Measurements from ENCODE around the gene LRP2. TPM values are rescaled to one million over a fixed set of nuclear protein-coding genes. Genes with fewer than 3 reads are reported as not detected.
"Not testable (repeated sequence)": the region's sequence is repeated elsewhere in the genome, so short reads cannot be mapped to it uniquely, and the experiment has no call there.

LRP2 gene
- total RNA-seq = 27.5 and 29.4 TPM in 2 replicates
- long read RNA-seq, partial matches to known transcripts = 26 of 27 reads
- long read RNA-seq, other reads (novel, unspliced or antisense) = 1 of 27 reads

DNA sequence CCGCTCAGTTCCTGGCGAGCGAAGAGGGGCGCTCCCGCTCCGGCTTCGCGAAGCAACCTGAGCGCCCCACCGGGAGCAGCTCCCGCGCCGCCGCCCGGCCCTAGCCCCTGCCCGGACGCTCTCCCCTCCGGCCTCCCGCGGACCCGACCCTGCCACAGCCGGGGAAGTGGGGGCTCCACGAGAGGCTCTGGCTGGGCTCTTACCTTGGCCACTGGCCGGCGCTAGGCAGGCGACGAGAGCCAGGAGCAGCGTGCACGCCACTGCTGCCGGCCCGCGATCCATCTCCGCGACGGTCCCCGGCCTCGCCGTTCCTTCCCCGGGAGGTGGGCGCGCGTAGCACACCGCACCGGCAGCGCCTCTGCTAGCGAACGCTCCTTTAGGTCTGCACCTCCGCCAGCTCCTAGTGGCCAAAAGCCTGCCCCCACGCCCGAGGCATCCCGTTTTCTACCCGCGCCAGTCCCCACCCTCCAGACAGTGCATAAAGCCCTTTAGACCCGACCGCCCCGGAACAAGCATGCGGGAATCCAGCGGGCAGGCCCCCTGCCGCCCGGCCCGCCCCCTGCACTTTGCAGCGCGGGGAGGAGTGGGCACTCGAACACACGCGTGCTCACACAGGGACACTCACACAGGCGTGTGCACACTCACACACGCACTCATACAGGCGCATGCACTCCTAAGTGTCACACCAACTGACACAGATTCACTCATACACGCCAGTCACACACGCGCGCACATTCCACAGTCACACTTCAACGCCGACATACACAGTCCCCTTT is at the start of gene LRP2:
LRP2 (minus strand) TSS at position 417 of the 776 bp plus-strand sequence; CDS start at position 282, 135 bp downstream.
- H3K36me3 Mint-ChIP-seq (ENCODE audit: low read depth) = no peaks in the 10 kb centered on the region
- no peaks in the 10 kb centered on the region for H3K9me3 Mint-ChIP-seq
- H3K27me3 Mint-ChIP-seq (ENCODE audit: low read depth) = peaks cover 40% of the 10 kb centered on the region
- peak within 1 kb of the TSS; percentile 95 for H3K4me3 Mint-ChIP-seq
- peak within 1 kb of the TSS; percentile 79 for H3K27ac Mint-ChIP-seq (ENCODE audit: unreplicated experiment)
- peaks cover 53% of the 10 kb centered on the region for H3K4me1 Mint-ChIP-seq
- TF ChIP-seq, protein P1, sequence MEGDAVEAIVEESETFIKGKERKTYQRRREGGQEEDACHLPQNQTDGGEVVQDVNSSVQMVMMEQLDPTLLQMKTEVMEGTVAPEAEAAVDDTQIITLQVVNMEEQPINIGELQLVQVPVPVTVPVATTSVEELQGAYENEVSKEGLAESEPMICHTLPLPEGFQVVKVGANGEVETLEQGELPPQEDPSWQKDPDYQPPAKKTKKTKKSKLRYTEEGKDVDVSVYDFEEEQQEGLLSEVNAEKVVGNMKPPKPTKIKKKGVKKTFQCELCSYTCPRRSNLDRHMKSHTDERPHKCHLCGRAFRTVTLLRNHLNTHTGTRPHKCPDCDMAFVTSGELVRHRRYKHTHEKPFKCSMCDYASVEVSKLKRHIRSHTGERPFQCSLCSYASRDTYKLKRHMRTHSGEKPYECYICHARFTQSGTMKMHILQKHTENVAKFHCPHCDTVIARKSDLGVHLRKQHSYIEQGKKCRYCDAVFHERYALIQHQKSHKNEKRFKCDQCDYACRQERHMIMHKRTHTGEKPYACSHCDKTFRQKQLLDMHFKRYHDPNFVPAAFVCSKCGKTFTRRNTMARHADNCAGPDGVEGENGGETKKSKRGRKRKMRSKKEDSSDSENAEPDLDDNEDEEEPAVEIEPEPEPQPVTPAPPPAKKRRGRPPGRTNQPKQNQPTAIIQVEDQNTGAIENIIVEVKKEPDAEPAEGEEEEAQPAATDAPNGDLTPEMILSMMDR (conservative IDR thresholded peaks at IDR 0.05) = peak; percentile 33
- peak; percentile 58 for DNase-seq (ENCODE audit: low read depth, low spot score)

DNA sequence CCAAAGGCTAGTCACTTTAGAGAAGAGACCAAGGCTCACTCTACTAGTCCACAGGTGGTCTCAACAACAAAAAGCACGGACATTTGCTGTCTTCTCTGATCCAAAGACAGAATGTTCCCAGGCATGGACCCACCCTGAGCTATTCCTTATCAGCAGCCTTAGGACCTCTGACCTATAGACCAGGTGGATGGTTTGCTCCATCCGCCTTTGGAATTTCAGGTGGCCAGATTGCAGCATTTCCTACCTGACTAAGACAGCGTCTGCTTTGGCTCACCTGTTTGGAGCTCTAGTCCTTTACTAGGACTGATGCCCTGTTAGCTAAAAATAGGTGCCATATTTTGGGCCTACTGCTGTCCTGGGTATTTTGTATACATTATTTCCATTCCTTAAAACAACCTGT is 44.6 kb upstream of the LRP2 start:
- no peak for DNase-seq (ENCODE audit: low read depth, low spot score)
- H3K36me3 Mint-ChIP-seq (ENCODE audit: low read depth) = no peaks in the 10 kb centered on the region

DNA sequence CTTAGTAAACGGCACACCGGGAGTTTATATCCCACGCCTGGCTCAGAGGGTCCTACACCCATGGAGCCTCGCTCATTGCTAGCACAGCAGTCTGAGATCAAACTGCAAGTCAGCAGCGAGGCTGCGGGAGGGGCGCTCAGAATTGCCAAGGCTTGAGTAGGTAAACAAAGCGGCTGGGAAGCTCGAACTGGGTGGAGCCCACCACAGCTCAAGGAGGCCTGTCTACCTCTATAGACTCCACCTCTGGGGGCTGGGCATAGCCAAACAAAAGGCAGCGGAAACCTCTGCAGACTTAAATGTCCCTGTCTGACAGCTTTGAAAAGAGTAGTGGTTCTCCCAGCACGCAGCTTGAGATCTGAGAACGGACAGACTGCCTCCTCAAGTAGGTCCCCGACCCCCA is 37.2 kb upstream of the LRP2 start:
- H3K27me3 Mint-ChIP-seq (ENCODE audit: low read depth); DNase-seq (ENCODE audit: low read depth, low spot score); H3K4me3 Mint-ChIP-seq; H3K27ac Mint-ChIP-seq (ENCODE audit: unreplicated experiment); H3K9me3 Mint-ChIP-seq; H3K36me3 Mint-ChIP-seq (ENCODE audit: low read depth): not testable (repeated sequence)
- H3K4me1 Mint-ChIP-seq = peaks cover 21% of the 10 kb centered on the region

More for the DNA sequence above, 44.6 kb upstream of the LRP2 start:
- Mint-ChIP-seq H3K4me1 (no peaks in the 10 kb centered on the region), H3K9me3 (peaks cover 5% of the 10 kb centered on the region), H3K27ac (ENCODE audit: unreplicated experiment) (no peak overlapping the region), H3K4me3 (no peak overlapping the region), H3K27me3 (ENCODE audit: low read depth) (no peaks in the 10 kb centered on the region)
- TF ChIP-seq, protein P1 (conservative IDR thresholded peaks at IDR 0.05) = no peak

DNA sequence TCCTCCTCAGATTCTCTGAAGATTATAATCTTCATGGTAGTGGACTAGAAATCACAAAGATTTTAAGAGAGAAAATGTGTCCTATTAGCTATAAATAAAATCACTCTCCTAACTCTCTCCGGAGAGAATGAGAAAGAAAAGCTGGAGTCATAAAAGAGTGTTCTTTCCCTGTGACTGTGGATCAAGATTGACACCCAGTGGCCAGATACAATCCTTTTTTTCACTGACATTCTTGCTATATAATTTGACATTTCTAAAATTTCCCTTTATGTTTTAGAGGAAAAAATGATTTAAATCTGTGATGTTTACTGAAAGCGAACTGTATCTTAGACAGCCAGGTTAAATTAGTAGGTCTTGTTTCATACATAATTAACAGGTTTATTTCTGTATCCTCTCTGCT is 35.4 kb upstream of the LRP2 start:
- no peaks in the 10 kb centered on the region for H3K27me3 Mint-ChIP-seq (ENCODE audit: low read depth)
- peaks cover 2% of the 10 kb centered on the region for H3K36me3 Mint-ChIP-seq (ENCODE audit: low read depth)
- no peak overlapping the region for H3K4me3 Mint-ChIP-seq
- DNase-seq (ENCODE audit: low read depth, low spot score) = no peak
- peaks cover 28% of the 10 kb centered on the region for H3K4me1 Mint-ChIP-seq
- TF ChIP-seq, protein P1 (conservative IDR thresholded peaks at IDR 0.05) = peak; percentile 72
- H3K27ac Mint-ChIP-seq (ENCODE audit: unreplicated experiment) = no peak overlapping the region
- no peaks in the 10 kb centered on the region for H3K9me3 Mint-ChIP-seq

DNA sequence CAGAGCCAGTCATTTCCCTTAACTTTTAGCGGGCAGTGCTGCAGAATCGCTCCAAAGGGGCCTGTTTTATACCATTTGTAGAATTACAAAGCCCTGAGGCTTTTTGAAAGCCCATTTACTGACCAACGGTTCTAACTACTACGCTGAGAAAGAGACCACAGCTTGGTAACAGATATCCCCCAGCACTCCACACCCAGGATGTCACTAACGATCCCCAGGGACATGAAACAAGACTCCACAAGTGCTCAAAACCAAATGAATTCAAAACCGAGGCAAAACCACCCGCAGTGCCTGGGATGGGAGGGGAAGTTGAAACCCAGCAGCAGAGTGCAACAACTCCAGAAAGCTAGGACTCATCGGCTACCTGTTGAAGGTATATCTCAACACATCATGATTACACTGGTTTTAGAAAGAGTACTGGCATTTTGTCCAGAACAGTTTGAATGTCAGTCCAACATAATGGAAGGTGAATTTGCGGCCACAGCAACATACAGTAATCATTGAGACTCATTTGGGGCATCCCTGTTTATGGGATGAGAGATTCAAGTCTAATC is 33.6 kb upstream of the LRP2 start:
- H3K36me3 Mint-ChIP-seq (ENCODE audit: low read depth) = peaks cover 2% of the 10 kb centered on the region
- H3K4me3 Mint-ChIP-seq = no peak overlapping the region
- no peak overlapping the region for H3K27ac Mint-ChIP-seq (ENCODE audit: unreplicated experiment)
- DNase-seq (ENCODE audit: low read depth, low spot score) = no peak
- TF ChIP-seq, protein P1 (conservative IDR thresholded peaks at IDR 0.05) = no peak
- H3K27me3 Mint-ChIP-seq (ENCODE audit: low read depth) = no peaks in the 10 kb centered on the region
- peaks cover 30% of the 10 kb centered on the region for H3K4me1 Mint-ChIP-seq
- no peaks in the 10 kb centered on the region for H3K9me3 Mint-ChIP-seq

DNA sequence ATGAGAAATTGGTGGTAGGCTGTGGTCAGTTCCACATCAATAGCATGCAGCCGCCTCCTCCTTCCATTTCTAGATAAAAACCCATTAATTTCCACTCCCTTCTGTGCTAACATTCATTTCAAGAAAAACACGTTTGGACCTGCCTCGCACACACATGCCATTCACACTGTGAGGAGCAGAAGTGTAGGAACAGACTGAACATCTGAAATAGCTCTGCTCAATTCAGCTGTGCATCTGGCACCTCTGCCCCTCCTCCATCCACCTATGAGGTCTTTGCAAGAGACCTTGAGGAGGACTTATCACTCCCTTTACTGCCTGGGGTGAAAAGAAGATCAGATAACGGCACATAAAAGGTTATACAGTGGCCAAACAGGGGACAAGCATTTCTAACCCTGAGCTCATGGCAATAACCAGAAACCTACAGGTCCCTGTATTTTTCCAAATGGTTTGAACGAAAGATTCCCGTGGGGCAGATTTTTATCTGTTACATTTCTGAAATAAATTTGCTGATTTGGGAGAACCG is 30.8 kb upstream of the LRP2 start:
- H3K4me1 Mint-ChIP-seq = peaks cover 39% of the 10 kb centered on the region
- H3K27ac Mint-ChIP-seq (ENCODE audit: unreplicated experiment) = no peak overlapping the region
- DNase-seq (ENCODE audit: low read depth, low spot score) = no peak
- TF ChIP-seq, protein P1 (conservative IDR thresholded peaks at IDR 0.05) = no peak
- no peaks in the 10 kb centered on the region for H3K36me3 Mint-ChIP-seq (ENCODE audit: low read depth)
- H3K4me3 Mint-ChIP-seq = no peak overlapping the region
- H3K27me3 Mint-ChIP-seq (ENCODE audit: low read depth) = no peaks in the 10 kb centered on the region
- no peaks in the 10 kb centered on the region for H3K9me3 Mint-ChIP-seq
